ENCODE measurements around the gene BCKDHA. TPM values are rescaled to one million over a fixed set of nuclear protein-coding genes. Genes with fewer than 3 reads are reported as not detected.

The BCKDHA gene
- total and polyA plus RNA-seq, 9 of the 15 experiments (the other 6 are each of a cell fraction or from before 2014, with no cell fraction given): 4.5 to 52.5 (median 14.1) TPM

DNA sequence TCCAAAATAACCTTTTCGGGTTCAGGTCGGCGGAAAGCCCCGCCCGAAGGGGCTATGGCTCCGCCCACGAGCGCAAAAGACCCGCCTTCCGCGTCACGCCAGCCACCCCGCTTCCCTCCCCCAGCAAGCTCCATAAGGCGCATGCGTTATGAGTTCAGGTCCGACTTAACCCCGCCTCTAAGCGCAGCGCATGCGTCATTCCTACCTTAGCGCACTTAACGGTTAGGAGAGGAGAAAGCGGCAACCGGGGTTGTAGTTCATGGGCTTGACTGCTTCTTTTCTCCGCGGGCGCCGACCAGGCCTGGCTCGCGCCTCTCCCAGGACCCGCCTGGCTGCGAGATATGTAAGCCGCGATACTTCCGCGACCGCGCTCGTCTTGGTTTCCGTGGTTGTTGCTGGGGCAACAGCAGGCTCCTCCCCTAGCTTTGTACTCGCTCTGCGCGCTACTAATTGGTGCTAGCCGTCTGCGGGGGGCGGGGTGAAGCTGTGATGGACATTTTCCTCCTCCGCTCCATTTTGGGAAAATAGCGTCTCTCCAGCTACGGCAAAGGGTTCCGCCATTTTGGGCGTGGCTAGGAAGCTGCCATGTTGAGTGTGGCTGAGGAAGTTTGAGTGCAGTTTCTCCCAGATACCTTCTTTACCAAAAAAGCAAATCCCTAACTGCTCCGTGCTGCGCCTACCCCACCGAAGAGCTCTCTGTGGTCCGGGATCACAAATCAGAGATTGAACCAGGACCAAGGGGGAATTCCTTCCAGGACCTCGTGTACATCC lies 33.7 kb upstream of the BCKDHA start, which contains the start of gene B9D2 (continued):
- TF ChIP-seq, protein P1, sequence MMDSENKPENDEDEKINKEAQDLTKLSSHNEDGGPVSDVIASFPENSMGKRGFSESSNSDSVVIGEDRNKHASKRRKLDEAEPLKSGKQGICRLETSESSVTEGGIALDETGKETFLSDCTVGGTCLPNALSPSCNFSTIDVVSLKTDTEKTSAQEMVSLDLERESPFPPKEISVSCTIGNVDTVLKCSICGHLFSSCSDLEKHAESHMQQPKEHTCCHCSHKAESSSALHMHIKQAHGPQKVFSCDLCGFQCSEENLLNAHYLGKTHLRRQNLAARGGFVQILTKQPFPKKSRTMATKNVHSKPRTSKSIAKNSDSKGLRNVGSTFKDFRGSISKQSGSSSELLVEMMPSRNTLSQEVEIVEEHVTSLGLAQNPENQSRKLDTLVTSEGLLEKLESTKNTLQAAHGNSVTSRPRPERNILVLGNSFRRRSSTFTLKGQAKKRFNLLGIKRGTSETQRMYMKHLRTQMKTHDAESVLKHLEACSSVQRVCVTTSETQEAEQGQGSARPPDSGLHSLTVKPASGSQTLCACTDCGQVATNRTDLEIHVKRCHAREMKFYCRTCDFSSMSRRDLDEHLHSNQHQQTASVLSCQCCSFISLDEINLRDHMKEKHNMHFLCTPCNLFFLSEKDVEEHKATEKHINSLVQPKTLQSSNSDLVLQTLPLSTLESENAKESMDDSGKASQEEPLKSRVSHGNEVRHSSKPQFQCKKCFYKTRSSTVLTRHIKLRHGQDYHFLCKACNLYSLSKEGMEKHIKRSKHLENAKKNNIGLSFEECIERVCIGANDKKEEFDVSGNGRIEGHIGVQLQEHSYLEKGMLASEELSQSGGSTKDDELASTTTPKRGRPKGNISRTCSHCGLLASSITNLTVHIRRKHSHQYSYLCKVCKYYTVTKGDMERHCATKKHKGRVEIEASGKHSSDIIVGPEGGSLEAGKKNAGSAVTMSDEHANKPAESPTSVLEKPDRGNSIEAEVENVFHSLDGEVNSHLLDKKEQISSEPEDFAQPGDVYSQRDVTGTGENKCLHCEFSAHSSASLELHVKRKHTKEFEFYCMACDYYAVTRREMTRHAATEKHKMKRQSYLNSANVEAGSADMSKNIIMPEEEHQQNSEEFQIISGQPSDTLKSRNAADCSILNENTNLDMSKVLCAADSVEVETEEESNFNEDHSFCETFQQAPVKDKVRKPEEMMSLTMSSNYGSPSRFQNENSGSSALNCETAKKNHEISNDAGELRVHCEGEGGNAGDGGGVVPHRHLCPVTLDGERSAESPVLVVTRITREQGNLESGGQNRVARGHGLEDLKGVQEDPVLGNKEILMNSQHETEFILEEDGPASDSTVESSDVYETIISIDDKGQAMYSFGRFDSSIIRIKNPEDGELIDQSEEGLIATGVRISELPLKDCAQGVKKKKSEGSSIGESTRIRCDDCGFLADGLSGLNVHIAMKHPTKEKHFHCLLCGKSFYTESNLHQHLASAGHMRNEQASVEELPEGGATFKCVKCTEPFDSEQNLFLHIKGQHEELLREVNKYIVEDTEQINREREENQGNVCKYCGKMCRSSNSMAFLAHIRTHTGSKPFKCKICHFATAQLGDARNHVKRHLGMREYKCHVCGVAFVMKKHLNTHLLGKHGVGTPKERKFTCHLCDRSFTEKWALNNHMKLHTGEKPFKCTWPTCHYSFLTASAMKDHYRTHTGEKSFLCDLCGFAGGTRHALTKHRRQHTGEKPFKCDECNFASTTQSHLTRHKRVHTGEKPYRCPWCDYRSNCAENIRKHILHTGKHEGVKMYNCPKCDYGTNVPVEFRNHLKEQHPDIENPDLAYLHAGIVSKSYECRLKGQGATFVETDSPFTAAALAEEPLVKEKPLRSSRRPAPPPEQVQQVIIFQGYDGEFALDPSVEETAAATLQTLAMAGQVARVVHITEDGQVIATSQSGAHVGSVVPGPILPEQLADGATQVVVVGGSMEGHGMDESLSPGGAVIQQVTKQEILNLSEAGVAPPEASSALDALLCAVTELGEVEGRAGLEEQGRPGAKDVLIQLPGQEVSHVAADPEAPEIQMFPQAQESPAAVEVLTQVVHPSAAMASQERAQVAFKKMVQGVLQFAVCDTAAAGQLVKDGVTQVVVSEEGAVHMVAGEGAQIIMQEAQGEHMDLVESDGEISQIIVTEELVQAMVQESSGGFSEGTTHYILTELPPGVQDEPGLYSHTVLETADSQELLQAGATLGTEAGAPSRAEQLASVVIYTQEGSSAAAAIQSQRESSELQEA (IDR thresholded peaks at IDR 0.05; ENCODE audit: low read depth): no peak
- TF ChIP-seq RAD21 (CRISPR knock-in tag; conservative IDR thresholded peaks at IDR 0.05 in 1 of 2, IDR thresholded peaks at IDR 0.05 in 1 of 2): 0 out of 4 replicates have a peak, but pooled peaks of 1 of the 2 experiments have one; percentile 10
- TF ChIP-seq RBM15 (IDR thresholded peaks at IDR 0.05; ENCODE audit: insufficient read depth, low read length): no peak
- TF ChIP-seq ILK (tag; IDR thresholded peaks at IDR 0.05; ENCODE audit: borderline replicate concordance, low read depth): no peak
- TF ChIP-seq HEY1 (CRISPR knock-in tag; IDR thresholded peaks at IDR 0.05; ENCODE audit: borderline replicate concordance): no peak
- no peak for TF ChIP-seq GTF2F1 (IDR thresholded peaks at IDR 0.05; ENCODE audit: low read depth, low read length)
- TF ChIP-seq, protein P2, sequence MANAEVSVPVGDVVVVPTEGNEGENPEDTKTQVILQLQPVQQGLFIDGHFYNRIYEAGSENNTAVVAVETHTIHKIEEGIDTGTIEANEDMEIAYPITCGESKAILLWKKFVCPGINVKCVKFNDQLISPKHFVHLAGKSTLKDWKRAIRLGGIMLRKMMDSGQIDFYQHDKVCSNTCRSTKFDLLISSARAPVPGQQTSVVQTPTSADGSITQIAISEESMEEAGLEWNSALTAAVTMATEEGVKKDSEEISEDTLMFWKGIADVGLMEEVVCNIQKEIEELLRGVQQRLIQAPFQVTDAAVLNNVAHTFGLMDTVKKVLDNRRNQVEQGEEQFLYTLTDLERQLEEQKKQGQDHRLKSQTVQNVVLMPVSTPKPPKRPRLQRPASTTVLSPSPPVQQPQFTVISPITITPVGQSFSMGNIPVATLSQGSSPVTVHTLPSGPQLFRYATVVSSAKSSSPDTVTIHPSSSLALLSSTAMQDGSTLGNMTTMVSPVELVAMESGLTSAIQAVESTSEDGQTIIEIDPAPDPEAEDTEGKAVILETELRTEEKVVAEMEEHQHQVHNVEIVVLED (CRISPR knock-in tag; IDR thresholded peaks at IDR 0.05): 0 out of 2 replicates have a peak, but pooled peaks have one; percentile 11
- TF ChIP-seq, protein P3, sequence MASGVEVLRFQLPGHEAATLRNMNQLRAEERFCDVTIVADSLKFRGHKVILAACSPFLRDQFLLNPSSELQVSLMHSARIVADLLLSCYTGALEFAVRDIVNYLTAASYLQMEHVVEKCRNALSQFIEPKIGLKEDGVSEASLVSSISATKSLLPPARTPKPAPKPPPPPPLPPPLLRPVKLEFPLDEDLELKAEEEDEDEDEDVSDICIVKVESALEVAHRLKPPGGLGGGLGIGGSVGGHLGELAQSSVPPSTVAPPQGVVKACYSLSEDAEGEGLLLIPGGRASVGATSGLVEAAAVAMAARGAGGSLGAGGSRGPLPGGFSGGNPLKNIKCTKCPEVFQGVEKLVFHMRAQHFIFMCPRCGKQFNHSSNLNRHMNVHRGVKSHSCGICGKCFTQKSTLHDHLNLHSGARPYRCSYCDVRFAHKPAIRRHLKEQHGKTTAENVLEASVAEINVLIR (CRISPR knock-in tag; IDR thresholded peaks at IDR 0.05): 0 out of 2 replicates have a peak, but pooled peaks have one; percentile 4
- no peak for TF ChIP-seq U2AF1 (optimal IDR thresholded peaks at IDR 0.05; ENCODE audit: low read depth, low read length)
- 0 out of 2 replicates have a peak, but pooled peaks have one; percentile 53 for TF ChIP-seq FOXP1 (CRISPR knock-in tag; IDR thresholded peaks at IDR 0.05)
- TF ChIP-seq DNMT1 (IDR thresholded peaks at IDR 0.05): no peak
- TF ChIP-seq EP300 (IDR thresholded peaks at IDR 0.05; ENCODE audit: low read length): no peak
- peak in 1 of 2 experiments; percentile 35; a peak in 1 of 4 replicates for TF ChIP-seq ETV6 (IDR thresholded peaks at IDR 0.05; ENCODE audit: borderline replicate concordance in 1 of 2, low read depth in 2 of 2, low read length in 1 of 2)
- TF ChIP-seq ETV6 (CRISPR knock-in tag; IDR thresholded peaks at IDR 0.05; ENCODE audit: borderline replicate concordance): no peak

All from K562 (cell line).